ENCODE results near the gene TOP2A. TPM values are rescaled to one million over a fixed set of nuclear protein-coding genes. Genes with fewer than 3 reads are reported as not detected.
A peak's percentile ranks its signal among the peaks of the same experiment; 100 is the strongest.

Gene TOP2A
- total and polyA plus RNA-seq, 11 donors, result 0.11 to 28.9 (median 1.2) TPM

- Histone ChIP-seq H3K27ac (no peak overlapping the region), H3K4me1 (peaks cover 0 to 19% (median 0%) of the 10 kb centered on the region in 12 donors), H3K4me3 (no peak overlapping the region), H3K9me3 (no peaks in the 10 kb centered on the region), H3K27me3 (no peaks in the 10 kb centered on the region), H3K36me3 (no peaks in the 10 kb centered on the region)
- DNase-seq (no peak), ATAC-seq (no peak)
- TF ChIP-seq POLR2A (IDR thresholded peaks at IDR 0.05) (no peak), CTCF (IDR thresholded peaks at IDR 0.05) (no peak)
- WGBS, 4 donors, result 70 to 77% (median 72%) methylated on average over 4 of the region's 4 CpGs
- intact Hi-C loops (cut with DNase I), result no loop called here
Measured at GRCh38 chr17:40425741-40426140, 8.0 kb upstream of the TOP2A start.

- Histone ChIP-seq H3K9me3 (no peaks in the 10 kb centered on the region), H3K4me3 (no peak overlapping the region), H3K4me1 (peaks cover 0 to 38% (median 3%) of the 10 kb centered on the region in 12 donors), H3K27ac (no peak overlapping the region), H3K36me3 (no peaks in the 10 kb centered on the region), H3K27me3 (no peaks in the 10 kb centered on the region)
- TF ChIP-seq POLR2A (IDR thresholded peaks at IDR 0.05) (no peak), CTCF (IDR thresholded peaks at IDR 0.05) (no peak)
- WGBS, 4 donors, result 83 to 92% (median 87%) methylated on average over 3 of the region's 3 CpGs
- ATAC-seq, result no peak
- intact Hi-C loops (cut with DNase I), result no loop called here
- DNase-seq, result no peak
Measured at GRCh38 chr17:40422990-40423633, 5.4 kb upstream of the TOP2A start.

- Histone ChIP-seq H3K4me3 (no peak overlapping the region), H3K4me1 (peaks cover 0 to 48% (median 9%) of the 10 kb centered on the region in 12 donors), H3K27ac (no peak overlapping the region), H3K27me3 (peaks cover 0 to 11% (median 0%) of the 10 kb centered on the region in 9 donors), H3K9me3 (no peaks in the 10 kb centered on the region), H3K36me3 (no peaks in the 10 kb centered on the region)
- no peak for DNase-seq
- intact Hi-C loops (cut with DNase I), result loop anchor here (5.0 to 10.0 kb wide), 9 partner anchors 57 to 225 kb away; partner anchors contain the start of genes RARA (in 5 of the 10) and GJD3 (in 4 of the 10)
- 65 to 69% (median 67%) methylated on average over 11 of the region's 11 CpGs for WGBS, 4 donors
- no peak for ATAC-seq
- no peak for TF ChIP-seq POLR2A (IDR thresholded peaks at IDR 0.05)
- TF ChIP-seq CTCF (IDR thresholded peaks at IDR 0.05), result no peak
Measured at GRCh38 chr17:40419559-40420331, 2.0 kb upstream of the TOP2A start.

GRCh38 chr17:40418428-40418706 lies 671 bp upstream of the TOP2A start:
- peak overlapping the region; percentile 5 to 80 (median 60) for H3K4me3 ChIP-seq
- DNase-seq (peak in 1 of 5 donors; percentile 44), ATAC-seq (no peak)
- H3K27ac ChIP-seq, result peak overlapping the region in 7 of 12 donors; percentile 12 to 76 (median 39)
- H3K4me1 ChIP-seq, result peaks cover 0 to 42% (median 9%) of the 10 kb centered on the region in 12 donors
- no peaks in the 10 kb centered on the region for H3K9me3 ChIP-seq
- H3K36me3 ChIP-seq, result no peaks in the 10 kb centered on the region
- peaks cover 0 to 11% (median 0%) of the 10 kb centered on the region in 9 donors for H3K27me3 ChIP-seq
- WGBS, 4 donors, result 68 to 74% (median 71%) methylated on average over 16 of the region's 16 CpGs
- no peak for TF ChIP-seq POLR2A (IDR thresholded peaks at IDR 0.05)
- TF ChIP-seq CTCF (IDR thresholded peaks at IDR 0.05), result no peak
- intact Hi-C loops (cut with DNase I), result loop anchor here (5.0 to 10.0 kb wide), 9 partner anchors 56 to 224 kb away; partner anchors contain the start of genes RARA (in 5 of the 10) and GJD3 (in 4 of the 10)
